Osteocyte (in vitro differentiated cells): ENCODE data around the gene MLN. TPM values are rescaled to one million over a fixed set of nuclear protein-coding genes. Genes with fewer than 3 reads are reported as not detected.

Experiments used
- DNase-seq: peaks from one replicate; pipeline ENCODE4 v3.0.0; 2021; ENCODE audit warnings: mixed read lengths; ENCODE audit not compliant: unreplicated experiment; ENCODE audit errors: extremely low spot score
- H3K27ac Mint-ChIP-seq: one replicate; pipeline ENCODE4 v1.8.0; 2021; ENCODE audit warnings: mild to moderate bottlenecking, mixed read lengths; ENCODE audit not compliant: unreplicated experiment
- H3K27me3 Mint-ChIP-seq: one replicate; pipeline ENCODE4 v1.8.0; 2021; ENCODE audit warnings: mixed read lengths; ENCODE audit not compliant: unreplicated experiment
- H3K36me3 Mint-ChIP-seq: one replicate; pipeline ENCODE4 v1.8.0; 2021; ENCODE audit warnings: mixed read lengths; ENCODE audit not compliant: unreplicated experiment
- H3K4me1 Mint-ChIP-seq: one replicate; pipeline ENCODE4 v1.8.0; 2021; ENCODE audit warnings: mixed read lengths; ENCODE audit not compliant: unreplicated experiment
- H3K4me3 Mint-ChIP-seq: one replicate; pipeline ENCODE4 v1.8.0; 2021; ENCODE audit warnings: mild to moderate bottlenecking, moderate library complexity, mixed read lengths; ENCODE audit not compliant: unreplicated experiment
- H3K9me3 Mint-ChIP-seq: one replicate; pipeline ENCODE4 v1.8.0; 2021; ENCODE audit warnings: mixed read lengths; ENCODE audit not compliant: unreplicated experiment
- CTCF ChIP-seq: fragments of 200-600 bp; sonication (generic); IDR thresholded peaks from 2 replicates; pipeline ENCODE4 v1.5.0; 2021; ENCODE audit warnings: antibody characterized with exemption, mild to moderate bottlenecking, moderate library complexity
- total RNA-seq: library from RNA; stranded (reverse); gene quantifications from 2 replicates; pipeline ENCODE4 v1.2.1, GENCODE V29; 2021

Gene MLN
- total RNA-seq, 1 donor from 2014 or later = not detected

DNA sequence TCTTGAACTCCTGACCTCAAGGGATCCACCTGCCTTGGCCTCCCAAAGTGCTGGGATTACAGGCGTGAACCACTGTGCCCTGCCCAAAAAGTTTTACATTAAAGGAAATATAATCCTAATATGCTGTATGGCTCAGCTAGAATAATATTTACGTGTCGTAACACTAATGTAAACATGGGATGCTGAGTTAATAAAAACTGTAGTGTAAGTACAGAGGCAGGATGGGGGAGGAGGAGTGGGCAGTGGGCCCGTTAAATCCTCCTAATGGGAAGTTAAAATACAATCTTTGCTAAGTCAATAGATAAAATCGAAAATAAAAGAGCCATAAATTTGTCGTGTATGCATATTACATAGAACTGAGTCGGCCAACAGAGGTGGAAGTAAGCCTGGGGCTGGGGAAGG lies 45.0 kb downstream of the MLN start:
- Mint-ChIP-seq H3K4me1 (peaks cover 54% of the 10 kb centered on the region), H3K27ac (no peak overlapping the region), H3K9me3 (no peaks in the 10 kb centered on the region), H3K36me3 (no peaks in the 10 kb centered on the region), H3K4me3 (no peak overlapping the region), H3K27me3 (no peaks in the 10 kb centered on the region)
- DNase-seq = no peak
- TF ChIP-seq CTCF = no peak

DNA sequence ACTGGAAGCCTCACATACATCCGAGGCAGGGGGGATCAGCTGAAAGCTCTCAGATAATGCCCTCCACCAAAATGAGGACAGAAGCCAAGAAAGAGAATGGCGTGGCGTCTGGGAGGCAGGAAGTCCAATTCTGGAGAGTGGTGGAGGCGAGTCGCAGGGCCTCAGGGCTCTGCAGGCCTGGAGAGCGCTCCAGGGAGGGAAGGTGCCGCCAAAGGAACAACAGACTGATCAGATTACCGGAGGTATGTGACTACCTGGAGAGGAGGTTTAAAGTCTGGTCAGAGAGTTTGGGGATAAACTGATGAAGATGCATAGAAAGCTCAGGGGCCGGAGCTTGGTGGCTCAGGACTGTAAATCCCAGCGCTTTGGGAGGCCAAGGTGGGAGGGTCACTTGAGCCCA lies 45.9 kb downstream of the MLN start:
- DNase-seq = no peak
- Mint-ChIP-seq H3K4me1 (peaks cover 52% of the 10 kb centered on the region), H3K36me3 (no peaks in the 10 kb centered on the region), H3K27me3 (no peaks in the 10 kb centered on the region), H3K9me3 (no peaks in the 10 kb centered on the region), H3K4me3 (no peak overlapping the region), H3K27ac (no peak overlapping the region)
- no peak for TF ChIP-seq CTCF

DNA sequence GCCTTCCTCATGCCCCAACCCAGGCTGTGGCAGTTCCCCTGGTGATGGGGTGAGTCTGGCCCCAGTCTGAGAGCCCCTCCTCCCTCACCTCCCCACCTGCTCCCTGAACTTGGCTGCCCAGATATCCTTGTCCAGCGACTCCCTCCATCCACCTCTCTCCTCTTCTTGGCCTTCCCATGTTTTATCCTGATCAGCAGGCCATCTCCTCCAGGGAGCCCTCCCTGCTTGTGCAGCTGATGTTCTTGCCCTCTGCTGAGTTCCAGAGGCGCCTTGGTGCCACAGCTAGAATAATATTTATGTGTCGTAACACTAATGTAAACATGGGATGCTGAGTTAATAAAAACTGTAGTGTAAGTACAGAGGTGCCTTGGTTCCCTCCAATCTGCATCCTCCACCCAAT lies 46.7 kb downstream of the MLN start:
- no peak for TF ChIP-seq CTCF
- Mint-ChIP-seq H3K27me3 (no peaks in the 10 kb centered on the region), H3K4me1 (peaks cover 50% of the 10 kb centered on the region), H3K4me3 (no peak overlapping the region), H3K36me3 (no peaks in the 10 kb centered on the region), H3K27ac (no peak overlapping the region), H3K9me3 (no peaks in the 10 kb centered on the region)
- no peak for DNase-seq

DNA sequence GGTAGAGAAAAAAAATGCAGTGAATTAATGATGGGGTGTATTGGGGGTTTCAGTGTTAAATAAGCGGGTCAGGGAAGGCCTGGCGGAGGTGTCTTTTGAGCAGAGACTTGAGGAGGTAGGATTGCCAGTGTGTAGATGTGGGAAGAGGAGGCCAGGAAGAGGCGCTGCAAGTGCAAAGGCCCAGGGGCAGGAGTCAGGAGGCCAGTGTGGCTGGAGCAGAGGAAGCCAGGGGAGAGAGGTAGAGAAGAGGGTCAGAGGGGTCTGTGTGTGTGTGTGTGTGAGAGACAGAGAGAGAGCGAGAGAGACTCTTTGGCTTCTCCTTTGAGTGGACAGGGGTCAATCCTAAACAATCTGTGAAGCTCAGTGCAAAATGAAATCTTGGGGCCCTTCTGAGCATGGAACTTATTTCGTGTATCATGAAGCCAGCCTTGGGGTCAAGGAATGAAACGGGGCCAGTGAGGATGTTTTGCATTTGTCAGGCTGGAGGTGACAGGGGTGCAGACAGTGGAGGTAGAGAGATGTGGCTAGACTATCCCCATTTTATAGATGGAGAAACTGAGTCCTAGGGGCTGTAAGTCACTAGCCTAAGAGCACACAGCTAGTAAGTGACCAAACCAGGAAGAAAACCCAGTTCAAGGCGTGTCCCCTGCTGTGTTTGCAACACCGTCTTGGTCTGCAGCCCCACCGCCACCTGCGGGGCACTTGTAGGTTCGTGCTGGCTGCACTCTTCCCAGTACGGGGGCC lies 47.4 kb downstream of the MLN start:
- no peak for TF ChIP-seq CTCF
- H3K36me3 Mint-ChIP-seq = no peaks in the 10 kb centered on the region
- H3K4me3 Mint-ChIP-seq = no peak overlapping the region
- peaks cover 48% of the 10 kb centered on the region for H3K4me1 Mint-ChIP-seq
- no peaks in the 10 kb centered on the region for H3K9me3 Mint-ChIP-seq
- H3K27ac Mint-ChIP-seq = no peak overlapping the region
- H3K27me3 Mint-ChIP-seq = no peaks in the 10 kb centered on the region
- DNase-seq = no peak

DNA sequence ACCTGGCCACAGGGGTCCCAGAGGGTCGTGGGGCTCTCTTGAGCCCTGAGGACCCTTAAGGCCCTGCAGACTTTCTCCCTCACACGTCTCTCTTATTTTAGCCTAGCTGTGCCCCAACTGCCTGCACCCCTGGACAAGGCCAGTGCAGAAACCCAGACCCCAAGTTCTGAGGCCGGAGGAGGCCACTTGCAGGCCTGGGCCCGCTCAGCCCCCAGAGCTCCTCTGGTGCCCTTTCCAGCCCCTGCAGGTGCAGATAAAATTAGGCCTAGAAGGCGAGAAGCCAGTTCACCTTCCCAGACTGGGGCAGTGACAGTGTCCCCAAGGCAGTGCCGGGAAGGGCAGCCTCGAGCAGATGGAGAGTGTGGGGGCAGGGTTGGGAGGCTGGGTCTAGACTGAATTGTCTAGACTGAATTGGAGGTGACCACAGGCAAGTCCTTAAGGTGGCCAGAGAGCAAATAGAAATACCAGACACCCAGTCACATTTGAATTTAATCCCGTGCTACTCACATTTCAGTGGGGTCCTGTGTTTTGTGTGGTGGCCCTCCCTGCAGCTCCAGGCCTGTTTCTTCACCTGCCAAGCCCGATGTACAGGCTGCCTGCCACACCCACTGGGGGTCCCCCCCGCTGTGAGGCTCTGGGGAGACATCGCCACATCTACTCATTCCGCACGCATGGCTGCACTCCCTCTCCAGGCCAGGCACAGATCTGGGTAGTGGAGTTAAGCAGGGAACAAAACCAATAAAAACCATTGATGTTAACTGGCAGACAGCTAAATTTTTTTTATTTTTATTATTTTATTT lies 48.5 kb downstream of the MLN start:
- Mint-ChIP-seq H3K9me3 (no peaks in the 10 kb centered on the region), H3K27me3 (no peaks in the 10 kb centered on the region), H3K4me3 (no peak overlapping the region), H3K36me3 (no peaks in the 10 kb centered on the region), H3K27ac (no peak overlapping the region), H3K4me1 (peaks cover 46% of the 10 kb centered on the region)
- no peak for DNase-seq
- TF ChIP-seq CTCF = no peak
